Loucy (cell line): ENCODE data around the gene CACNA1C.

ENCODE experiments used
- H2AFZ ChIP-seq: fragments of 200-600 bp; sonication (generic); 2 replicates; pipeline ENCODE4 v1.6.0; 2016; ENCODE audit warnings: antibody characterized with exemption, mild to moderate bottlenecking, low read length, moderate library complexity
- H3F3A ChIP-seq: fragments of 200-600 bp; 2 replicates; pipeline ENCODE4 v1.6.0; 2016; ENCODE audit warnings: antibody characterized with exemption, low read depth, mild to moderate bottlenecking
- H3K27me3 ChIP-seq: fragments of 200-600 bp; sonication (generic); 2 replicates; pipeline ENCODE4 v1.6.1; 2014; ENCODE audit warnings: low read length, mild to moderate bottlenecking; ENCODE audit not compliant: insufficient read depth, poor library complexity, severe bottlenecking
- H3K36me3 ChIP-seq: fragments of 200-600 bp; sonication (generic); 2 replicates; pipeline ENCODE4 v1.6.1; 2016; ENCODE audit warnings: low read length; ENCODE audit not compliant: insufficient read depth
- H3K4me1 ChIP-seq: fragments of 200-600 bp; sonication (generic); 2 replicates; pipeline ENCODE4 v1.5.1; 2014; ENCODE audit warnings: low read length, mild to moderate bottlenecking; ENCODE audit not compliant: insufficient read depth, poor library complexity, severe bottlenecking
- H3K4me2 ChIP-seq: fragments of 200-600 bp; sonication (generic); 2 replicates; pipeline ENCODE4 v1.6.0; 2014; ENCODE audit warnings: antibody characterized with exemption, low read length, low read depth, mild to moderate bottlenecking; ENCODE audit not compliant: poor library complexity, severe bottlenecking
- H3K4me3 ChIP-seq: fragments of 200-600 bp; sonication (generic); 2 replicates; pipeline ENCODE4 v1.5.1; 2014; ENCODE audit warnings: low read length, mild to moderate bottlenecking, mixed read lengths; ENCODE audit not compliant: poor library complexity, severe bottlenecking
- H3K79me2 ChIP-seq: fragments of 200-600 bp; sonication (generic); 2 replicates; pipeline ENCODE4 v1.6.1; 2014; ENCODE audit warnings: low read length; ENCODE audit not compliant: insufficient read depth
- H3K9ac ChIP-seq: fragments of 200-600 bp; sonication (generic); 2 replicates; pipeline ENCODE4 v1.6.0; 2014; ENCODE audit warnings: mild to moderate bottlenecking, low read depth, low read length, moderate library complexity; ENCODE audit not compliant: poor library complexity, severe bottlenecking
- H3K9me2 ChIP-seq: fragments of 200-600 bp; sonication (generic); replicated peaks from 2 replicates; pipeline ENCODE4 v1.6.1; 2016; ENCODE audit warnings: low read depth, low read length, mixed read lengths
- H3K9me3 ChIP-seq: fragments of 200-600 bp; sonication (generic); 2 replicates; pipeline ENCODE4 v1.6.1; 2014; ENCODE audit warnings: mild to moderate bottlenecking, antibody characterized with exemption, low read length, low read depth; ENCODE audit not compliant: insufficient read depth
- H4K20me1 ChIP-seq: fragments of 200-600 bp; sonication (generic); 2 replicates; pipeline ENCODE4 v1.6.0; 2014; ENCODE audit warnings: antibody characterized with exemption, low read length, mild to moderate bottlenecking; ENCODE audit not compliant: insufficient read depth, poor library complexity, severe bottlenecking
- CTCF ChIP-seq: fragments of 200-600 bp; sonication (generic); conservative IDR thresholded peaks from 2 replicates; pipeline ENCODE4 v1.5.1; 2014; ENCODE audit warnings: mild to moderate bottlenecking, antibody characterized with exemption, low read length
- EZH2phosphoT487 ChIP-seq: fragments of 200-600 bp; IDR thresholded peaks from 2 replicates; pipeline ENCODE4 v1.6.1; 2018; ENCODE audit warnings: antibody characterized with exemption, mild to moderate bottlenecking, moderate library complexity, borderline replicate concordance

The CACNA1C gene

GRCh38 chr12:2098852-2099251 is 46.1 kb downstream of the CACNA1C start:
- H3K9ac ChIP-seq: no peak overlapping the region
- H3K9me3 ChIP-seq: no peaks in the 10 kb centered on the region
- no peak overlapping the region for H2AFZ ChIP-seq
- no peaks in the 10 kb centered on the region for H3K9me2 ChIP-seq
- H3K4me3 ChIP-seq: no peak overlapping the region
- TF ChIP-seq CTCF (no peak), EZH2phosphoT487 (no peak)
- no peak overlapping the region for H3K4me2 ChIP-seq
- no peaks in the 10 kb centered on the region for H3K79me2 ChIP-seq
- H4K20me1 ChIP-seq: no peaks in the 10 kb centered on the region
- peaks cover 5% of the 10 kb centered on the region for H3K4me1 ChIP-seq
- H3K36me3 ChIP-seq: no peaks in the 10 kb centered on the region
- no peaks in the 10 kb centered on the region for H3K27me3 ChIP-seq
- no peaks in the 10 kb centered on the region for H3F3A ChIP-seq

GRCh38 chr12:2099595-2099994 is 46.8 kb downstream of the CACNA1C start:
- Histone ChIP-seq H3K27me3 (no peaks in the 10 kb centered on the region), H3K36me3 (no peaks in the 10 kb centered on the region), H3K4me1 (peaks cover 3% of the 10 kb centered on the region), H4K20me1 (no peaks in the 10 kb centered on the region), H2AFZ (no peak overlapping the region), H3K9me3 (no peaks in the 10 kb centered on the region), H3K79me2 (no peaks in the 10 kb centered on the region), H3K9ac (no peak overlapping the region), H3K4me3 (no peak overlapping the region), H3F3A (no peaks in the 10 kb centered on the region), H3K9me2 (no peaks in the 10 kb centered on the region), H3K4me2 (no peak overlapping the region)
- no peak for TF ChIP-seq CTCF
- TF ChIP-seq EZH2phosphoT487: no peak

- Histone ChIP-seq H3K4me2 (no peak overlapping the region), H3K4me1 (no peaks in the 10 kb centered on the region), H3K36me3 (no peaks in the 10 kb centered on the region), H3K9me3 (no peaks in the 10 kb centered on the region), H3K4me3 (no peak overlapping the region), H3K27me3 (no peaks in the 10 kb centered on the region), H3K9ac (no peak overlapping the region), H4K20me1 (no peaks in the 10 kb centered on the region), H3K9me2 (no peaks in the 10 kb centered on the region), H3F3A (no peaks in the 10 kb centered on the region), H3K79me2 (no peaks in the 10 kb centered on the region), H2AFZ (no peak overlapping the region)
- TF ChIP-seq EZH2phosphoT487: no peak
- TF ChIP-seq CTCF: no peak
These were observed 48.6 kb downstream of the CACNA1C start for GRCh38 chr12:2101359-2101758.
